GM12801 (cell line): ENCODE results near the gene SEPHS2.

Experiments
- CTCF ChIP-seq: IDR thresholded peaks from one replicate; pipeline ENCODE4 v1.5.1; 2011; ENCODE audit warnings: control low read depth; ENCODE audit not compliant: insufficient read length; ENCODE audit errors: extremely low read depth

Gene SEPHS2

GRCh38 chr16:30397056-30397455, 48.6 kb downstream of the SEPHS2 start:
- TF ChIP-seq CTCF, result no peak

- TF ChIP-seq CTCF, result no peak
Observed at GRCh38 chr16:30395992-30396585, 49.6 kb downstream of the SEPHS2 start.

- no peak for TF ChIP-seq CTCF
Observed at GRCh38 chr16:30395155-30395991, 50.3 kb downstream of the SEPHS2 start, which contains the start of gene ZNF48. Gene ZNF48, plus strand, starts transcription at chr16:30395420. Its CDS starts 375 bp downstream, at chr16:30395795.

GRCh38 chr16:30394592-30395154, 51.0 kb downstream of the SEPHS2 start:
- TF ChIP-seq CTCF, result no peak
